ENCODE data around the gene CLEC7A.

DNA sequence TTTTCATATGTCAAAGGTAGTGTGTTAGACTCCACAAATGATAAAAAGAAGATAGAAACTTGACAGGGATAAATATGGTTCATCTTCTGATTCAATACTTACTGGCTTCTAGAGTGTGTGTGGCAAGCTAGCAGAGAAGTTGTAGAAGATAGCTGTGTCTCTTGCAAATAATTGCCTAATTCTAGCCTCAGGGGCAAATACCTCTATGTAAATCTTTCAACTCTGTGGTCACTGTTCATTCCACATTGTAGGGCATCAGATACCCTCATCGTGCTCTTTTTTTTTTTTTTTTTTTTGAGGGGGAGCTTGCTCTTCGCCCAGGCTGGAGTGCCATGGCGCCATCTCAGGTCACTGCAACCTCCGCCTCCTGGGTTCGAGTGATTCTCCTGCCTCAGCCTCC lies 40.2 kb upstream of the CLEC7A start:
- TF ChIP-seq POLR2A (IDR thresholded peaks at IDR 0.05) (no peak), POLR2AphosphoS5 (IDR thresholded peaks at IDR 0.05) (no peak)
- TF ChIP-seq, protein P1, sequence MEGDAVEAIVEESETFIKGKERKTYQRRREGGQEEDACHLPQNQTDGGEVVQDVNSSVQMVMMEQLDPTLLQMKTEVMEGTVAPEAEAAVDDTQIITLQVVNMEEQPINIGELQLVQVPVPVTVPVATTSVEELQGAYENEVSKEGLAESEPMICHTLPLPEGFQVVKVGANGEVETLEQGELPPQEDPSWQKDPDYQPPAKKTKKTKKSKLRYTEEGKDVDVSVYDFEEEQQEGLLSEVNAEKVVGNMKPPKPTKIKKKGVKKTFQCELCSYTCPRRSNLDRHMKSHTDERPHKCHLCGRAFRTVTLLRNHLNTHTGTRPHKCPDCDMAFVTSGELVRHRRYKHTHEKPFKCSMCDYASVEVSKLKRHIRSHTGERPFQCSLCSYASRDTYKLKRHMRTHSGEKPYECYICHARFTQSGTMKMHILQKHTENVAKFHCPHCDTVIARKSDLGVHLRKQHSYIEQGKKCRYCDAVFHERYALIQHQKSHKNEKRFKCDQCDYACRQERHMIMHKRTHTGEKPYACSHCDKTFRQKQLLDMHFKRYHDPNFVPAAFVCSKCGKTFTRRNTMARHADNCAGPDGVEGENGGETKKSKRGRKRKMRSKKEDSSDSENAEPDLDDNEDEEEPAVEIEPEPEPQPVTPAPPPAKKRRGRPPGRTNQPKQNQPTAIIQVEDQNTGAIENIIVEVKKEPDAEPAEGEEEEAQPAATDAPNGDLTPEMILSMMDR (IDR thresholded peaks at IDR 0.05): no peak

Data from prostate gland (tissue), 2 donors.